ENCODE results near the gene RFX4. TPM values are rescaled to one million over a fixed set of nuclear protein-coding genes. Genes with fewer than 3 reads are reported as not detected.

The RFX4 gene
- total and polyA plus RNA-seq, 2 of the 13 experiments (the other 11 are each of a cell fraction or from before 2014, with no cell fraction given) = not detected

- TF ChIP-seq ZXDC (CRISPR knock-in tag; IDR thresholded peaks at IDR 0.05) = no peak
- TF ChIP-seq ZNF660 (CRISPR knock-in tag; IDR thresholded peaks at IDR 0.05; ENCODE audit: borderline replicate concordance, low read depth) = no peak
- TF ChIP-seq HMGXB3 (CRISPR knock-in tag; IDR thresholded peaks at IDR 0.05; ENCODE audit: borderline replicate concordance) = peak; percentile 74
- no peak for TF ChIP-seq KDM6A (CRISPR knock-in tag; IDR thresholded peaks at IDR 0.05; ENCODE audit: low read depth)
- TF ChIP-seq RNF2 (conservative IDR thresholded peaks at IDR 0.05; ENCODE audit: low read depth) = peak; percentile 69; the same call in 1 of the 2 replicates
- no peak for TF ChIP-seq SMARCC2 (IDR thresholded peaks at IDR 0.05)
- TF ChIP-seq THRA (CRISPR knock-in tag; IDR thresholded peaks at IDR 0.05; ENCODE audit: borderline replicate concordance) = peak; percentile 55
- peak; percentile 21; the same call in 1 of the 2 replicates for TF ChIP-seq ZNF772 (CRISPR knock-in tag; IDR thresholded peaks at IDR 0.05)
- no peak for TF ChIP-seq TRIM24 (CRISPR knock-in tag; IDR thresholded peaks at IDR 0.05)
- TF ChIP-seq ZBTB7B (CRISPR knock-in tag; IDR thresholded peaks at IDR 0.05) = no peak
- TF ChIP-seq ZNF672 (CRISPR knock-in tag; IDR thresholded peaks at IDR 0.05) = no peak
- TF ChIP-seq HMG20A (CRISPR knock-in tag; IDR thresholded peaks at IDR 0.05; ENCODE audit: borderline replicate concordance) = no peak
- no peak for TF ChIP-seq SRSF4 (IDR thresholded peaks at IDR 0.05; ENCODE audit: low read depth, low read length, poor library complexity, severe bottlenecking)
- TF ChIP-seq ZNF75D (CRISPR knock-in tag; IDR thresholded peaks at IDR 0.05; ENCODE audit: borderline replicate concordance) = no peak
- TF ChIP-seq ZNF414 (CRISPR knock-in tag; IDR thresholded peaks at IDR 0.05) = peak; percentile 79; the same call in 1 of the 2 replicates
- TF ChIP-seq MAX (IDR thresholded peaks at IDR 0.05) = peak; percentile 67
- peak; percentile 74 for TF ChIP-seq PATZ1 (CRISPR knock-in tag; IDR thresholded peaks at IDR 0.05)
These were observed 191.4 kb downstream of the RFX4 start, which contains the start of gene RIC8B (continued) for GRCh38 chr12:106774005-106774807.
